GM21360 (cell line): ENCODE results near the gene CHST11.
"Not testable (repeated sequence)": the region's sequence is repeated elsewhere in the genome, so short reads cannot be mapped to it uniquely, and the experiment has no call there.

Experiments
- ATAC-seq: cut with Tn5 transposase; IDR thresholded peaks from one replicate; pipeline ENCODE4 v1.9.1; 2021; ENCODE audit warnings: mild to moderate bottlenecking, moderate library complexity; ENCODE audit not compliant: unreplicated experiment

The CHST11 gene

GRCh38 chr12:104555648-104556047, 98.9 kb downstream of the CHST11 start:
- no peak for ATAC-seq

DNA sequence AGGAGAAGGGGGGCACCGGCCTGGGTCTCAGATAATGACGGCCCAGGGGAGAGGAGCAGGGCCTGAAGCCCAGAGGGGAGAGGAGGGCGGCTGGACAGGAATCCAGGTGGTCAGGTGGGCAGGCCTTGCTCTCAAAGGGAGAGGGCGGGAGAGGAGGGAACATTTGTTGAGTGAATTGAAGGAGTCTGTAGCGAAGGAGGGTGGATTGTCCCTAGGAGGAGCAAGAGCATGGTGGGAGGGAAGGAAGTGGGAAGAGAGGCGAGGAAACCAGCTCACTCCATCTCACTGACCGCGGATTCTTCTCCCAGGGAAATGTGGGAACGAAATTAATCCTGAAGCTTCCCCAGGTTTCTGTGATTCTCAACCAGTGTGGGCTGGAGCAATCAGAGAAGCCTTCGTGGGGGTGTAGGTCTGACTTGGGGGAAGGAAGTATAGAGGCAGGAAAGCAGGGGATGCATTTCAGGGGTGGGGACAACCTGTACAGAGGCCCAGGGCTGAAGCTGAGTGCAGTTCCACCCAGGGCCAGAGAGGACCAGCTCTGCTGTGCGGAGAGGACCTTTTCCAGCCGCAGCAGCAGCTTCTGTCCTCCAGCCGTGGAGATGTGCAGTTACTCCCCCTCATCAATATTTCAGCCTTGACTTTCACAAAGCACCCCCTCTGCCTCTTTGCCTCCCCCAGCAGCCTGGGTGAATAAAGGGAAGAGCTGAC, 100.9 kb downstream of the CHST11 start:
- no peak for ATAC-seq

GRCh38 chr12:104560881-104561280, 104.1 kb downstream of the CHST11 start:
- no peak for ATAC-seq

DNA sequence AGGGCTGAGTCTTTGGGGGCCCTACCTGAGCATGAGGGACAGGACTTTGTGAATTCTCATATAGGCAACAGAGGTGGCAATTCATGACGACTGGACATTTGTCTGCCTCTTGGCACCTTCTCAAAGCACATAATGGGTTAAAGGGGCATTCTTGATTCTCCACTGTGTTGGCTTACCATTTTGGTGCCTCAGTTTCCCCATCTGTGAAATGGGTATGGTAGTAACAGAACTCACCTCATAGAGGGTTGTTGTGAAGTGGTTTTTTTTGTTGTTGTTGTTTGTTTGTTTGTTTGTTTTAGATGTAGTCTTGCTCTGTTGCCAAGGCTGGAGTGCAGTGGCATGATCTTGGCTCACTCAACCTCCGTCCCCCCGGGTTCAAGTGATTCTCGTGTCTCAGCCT, 106.0 kb downstream of the CHST11 start:
- no peak for ATAC-seq

GRCh38 chr12:104564662-104565061, 107.9 kb downstream of the CHST11 start:
- not testable (repeated sequence) for ATAC-seq

- no peak for ATAC-seq
Observed at GRCh38 chr12:104565606-104566243, 109.0 kb downstream of the CHST11 start.

GRCh38 chr12:104566244-104566993, 109.7 kb downstream of the CHST11 start:
- ATAC-seq = no peak

DNA sequence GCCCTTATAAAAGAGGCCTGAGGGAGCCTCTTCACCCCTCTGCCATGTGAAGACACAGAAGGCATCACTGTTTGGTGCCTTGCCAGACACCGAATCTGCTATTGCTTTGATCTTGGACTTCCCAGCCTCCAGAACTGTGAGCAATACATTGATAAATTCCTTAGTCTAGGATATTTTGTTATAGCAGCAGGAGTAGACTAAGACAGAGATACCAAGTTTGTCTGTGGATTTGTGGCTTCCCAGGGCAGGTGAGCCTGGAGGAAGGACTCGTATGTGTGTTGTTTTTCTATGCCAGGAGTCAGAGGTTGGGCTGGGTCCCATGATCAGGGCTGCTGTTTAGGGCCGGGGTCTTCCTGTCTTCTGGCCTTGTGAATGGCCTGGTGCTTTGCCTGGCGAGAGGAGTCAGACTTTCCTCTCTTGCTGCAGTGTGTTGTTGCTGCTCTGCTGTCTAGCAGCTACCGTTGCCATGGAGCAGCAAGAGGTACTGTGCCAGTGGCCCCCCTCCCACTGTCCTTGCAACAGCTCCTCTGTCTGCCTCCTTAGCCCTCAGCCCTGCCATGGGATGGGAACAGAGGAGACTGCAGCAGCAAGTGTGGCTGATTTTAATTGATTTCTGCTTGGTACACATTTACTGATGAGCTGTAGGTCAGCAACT, 111.2 kb downstream of the CHST11 start:
- ATAC-seq = no peak

DNA sequence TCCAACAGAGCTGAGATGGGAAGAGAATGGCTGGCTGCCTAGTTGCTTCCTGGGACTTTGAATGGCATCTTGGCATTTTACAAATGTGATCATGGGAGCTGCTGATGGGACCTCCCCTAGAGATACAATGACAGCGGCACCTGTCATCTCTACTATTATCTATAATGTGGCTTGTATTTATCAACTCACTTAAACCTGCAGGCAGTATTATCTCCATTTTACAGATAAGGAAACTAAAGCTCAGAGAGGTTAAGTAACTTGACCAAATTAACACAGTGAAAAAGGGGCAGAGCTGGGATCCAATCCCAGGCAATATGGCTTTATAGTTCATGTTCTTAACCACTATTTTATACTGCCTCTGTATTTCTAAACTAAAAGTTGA, 111.7 kb downstream of the CHST11 start:
- no peak for ATAC-seq

- ATAC-seq = no peak
Observed at GRCh38 chr12:104568935-104569334, 112.2 kb downstream of the CHST11 start.

- peak; percentile 73 for ATAC-seq
Observed at GRCh38 chr12:104569346-104570173, 112.8 kb downstream of the CHST11 start.

GRCh38 chr12:104570174-104570907, 113.6 kb downstream of the CHST11 start:
- ATAC-seq = peak; percentile 16

- no peak for ATAC-seq
Observed at GRCh38 chr12:104571328-104571727, 114.6 kb downstream of the CHST11 start.

DNA sequence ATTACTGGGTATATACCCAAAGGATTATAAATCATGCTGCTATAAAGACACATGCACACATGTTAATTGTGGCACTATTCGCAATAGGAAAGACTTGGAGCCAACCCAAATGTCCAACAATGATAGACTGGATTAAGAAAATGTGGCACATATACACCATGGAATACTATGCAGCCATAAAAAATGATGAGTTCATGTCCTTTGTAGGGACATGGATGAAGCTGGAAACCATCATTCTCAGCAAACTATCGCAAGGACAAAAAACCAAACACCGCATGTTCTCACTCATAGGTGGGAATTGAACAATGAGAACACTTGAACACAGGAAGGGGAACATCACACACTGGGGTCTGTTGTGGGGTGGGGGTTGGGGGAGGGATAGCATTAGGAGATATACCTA, 117.6 kb downstream of the CHST11 start:
- not testable (repeated sequence) for ATAC-seq

DNA sequence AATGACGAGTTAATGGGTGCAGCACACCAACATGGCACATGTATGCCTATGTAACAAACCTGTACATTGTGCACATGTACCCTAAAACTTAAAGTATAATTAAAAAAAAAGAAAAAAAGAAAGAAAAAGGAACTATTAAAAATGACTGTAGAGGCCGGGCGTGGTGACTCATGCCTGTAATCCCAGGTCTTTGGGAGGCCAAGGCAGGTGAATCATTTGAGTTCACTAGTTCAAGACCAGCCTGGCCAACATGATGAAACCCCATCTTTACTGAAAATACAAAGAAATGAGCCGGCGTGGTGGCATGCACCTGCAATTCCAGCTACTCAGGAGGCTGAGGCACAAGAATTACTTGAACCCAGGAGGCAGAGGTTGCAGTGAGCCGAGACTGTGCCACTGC, 118.0 kb downstream of the CHST11 start:
- not testable (repeated sequence) for ATAC-seq

DNA sequence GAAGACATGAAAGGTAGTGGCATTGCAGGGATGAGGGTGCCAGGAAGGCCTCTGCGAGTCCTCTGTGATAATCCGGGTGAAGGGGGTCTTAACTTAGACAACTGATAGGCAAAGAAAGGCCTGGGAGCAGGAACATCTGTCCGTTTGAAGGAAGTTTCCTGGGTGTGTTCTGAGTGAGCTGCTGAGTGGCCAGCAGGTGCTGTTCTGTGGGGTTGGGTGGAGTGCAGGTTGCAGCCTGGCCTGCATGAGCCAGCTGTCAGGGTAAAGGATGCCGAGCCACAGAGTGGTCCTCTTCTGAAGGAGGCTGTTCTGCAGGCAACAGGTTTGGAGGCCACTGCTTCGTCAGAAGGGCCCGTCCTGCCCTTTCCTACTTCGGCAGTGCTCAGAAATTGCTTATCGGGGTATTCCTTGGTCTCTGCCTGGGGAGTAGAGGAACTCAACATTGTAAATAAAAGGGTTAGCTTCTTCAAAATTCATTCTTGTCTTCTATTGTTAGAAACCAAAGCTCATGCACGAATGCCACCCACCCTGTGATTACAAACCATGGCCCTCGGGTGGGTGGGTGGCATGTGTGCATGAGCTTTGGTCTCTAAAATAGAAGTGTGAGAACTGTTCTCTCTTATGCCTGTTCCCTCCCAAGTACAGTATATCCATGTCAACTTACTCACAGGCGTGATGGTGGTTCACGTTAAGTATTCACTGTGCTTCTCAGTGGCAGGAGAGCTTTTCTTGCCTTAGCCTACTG, 118.9 kb downstream of the CHST11 start:
- no peak for ATAC-seq

DNA sequence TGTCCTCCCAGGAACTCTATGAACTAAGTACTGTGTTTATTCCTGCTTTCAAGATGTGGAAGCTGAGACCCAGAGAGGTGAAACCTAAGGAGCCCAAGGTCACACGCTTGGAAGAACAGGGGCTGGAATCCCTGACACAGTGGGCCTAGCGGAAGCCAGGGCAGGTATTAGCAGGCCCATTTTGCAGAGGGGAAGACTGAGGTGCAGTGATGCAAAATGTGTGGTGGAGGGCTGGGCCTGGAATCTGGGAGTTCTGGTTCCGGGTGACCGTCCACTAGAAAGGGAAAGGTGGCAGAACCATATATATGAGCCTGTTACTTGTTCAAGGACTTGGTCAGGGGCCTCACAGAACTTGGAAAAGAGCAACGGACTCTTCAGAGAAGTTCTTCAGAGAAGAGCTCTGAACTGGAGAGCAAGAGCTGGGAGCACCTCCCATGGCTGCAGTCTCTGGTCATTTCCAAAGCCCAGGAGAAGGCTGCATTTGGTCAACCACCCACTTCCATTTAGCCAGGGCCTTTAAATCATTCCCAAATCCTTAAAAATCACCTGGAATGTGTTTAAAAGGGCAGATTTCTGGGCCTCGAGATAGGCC, 119.5 kb downstream of the CHST11 start:
- no peak for ATAC-seq

DNA sequence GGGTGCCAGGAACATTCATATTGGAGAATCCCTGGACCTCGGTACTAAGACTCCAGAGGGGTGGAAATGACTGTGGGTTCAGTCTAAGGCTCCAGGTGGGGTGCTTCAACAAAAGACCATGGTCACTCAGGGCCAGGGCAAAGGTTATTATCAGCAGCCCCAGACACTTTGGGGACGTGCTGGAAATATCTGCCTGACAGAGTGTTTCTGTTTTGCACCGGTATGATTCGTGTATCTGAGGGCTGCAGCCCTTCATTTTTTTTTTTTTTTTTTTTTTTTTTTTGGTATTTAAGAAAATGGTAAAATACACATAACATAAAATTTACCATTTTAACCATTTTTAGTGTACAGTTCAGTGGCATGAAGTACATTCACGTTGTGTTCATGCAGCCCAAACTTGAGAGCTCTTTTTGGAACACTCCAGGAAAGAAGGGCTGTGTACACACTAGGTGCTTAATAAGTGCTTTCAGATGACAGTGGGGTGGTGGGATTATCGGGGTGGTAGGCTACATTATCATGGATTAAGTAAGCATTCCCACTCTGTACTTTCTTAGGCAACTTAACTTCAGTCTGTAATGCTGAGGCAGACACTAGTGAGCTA, 120.3 kb downstream of the CHST11 start:
- no peak for ATAC-seq
